HCT116 (cell line): Measurements from ENCODE around the gene TMEM52B. TPM values are rescaled to one million over a fixed set of nuclear protein-coding genes. Genes with fewer than 3 reads are reported as not detected.

ENCODE experiments used
- ATAC-seq: fragments of 200-7000 bp; cut with Tn5 transposase; 2 replicates; pipeline ENCODE4 v1.9.1; 2020; ENCODE audit warnings: mild to moderate bottlenecking, moderate library complexity
- BruUV-seq: library from RNA; stranded (reverse); fragments of 400-500 nt; replicated peaks from 2 replicates; lab custom pipeline; 2021; lab: Mats Ljungman, UMichigan
- CTCF ChIA-PET: fragments of 300-600 bp; sonication (Branson Sonifier 250); formaldehyde crosslinking; loops from one replicate; lab custom pipeline; 2021; ENCODE audit warnings: antibody characterized with exemption; lab: Charles Lee
- POLR2A ChIA-PET: fragments of 300-600, 350-600 bp; sonication (Branson Sonifier 250); formaldehyde crosslinking; loops from one replicate; lab custom pipeline; 2021; ENCODE audit warnings: antibody characterized with exemption; lab: Charles Lee
- RAD21 ChIA-PET, 2 experiments: fragments of 300-600 bp; sonication (Branson Sonifier 250); formaldehyde crosslinking; loops; one replicate each; lab custom pipeline; 2023; ENCODE audit warnings: low total read pairs in 2 of 2; ENCODE audit not compliant: uncharacterized antibody in 2 of 2, unreplicated experiment in 2 of 2, low non-redundant PET in 1 of 2; lab: Charles Lee
- DNase-seq: peaks from one replicate; pipeline ENCODE4 v3.0.0-alpha.2; 2010; ENCODE audit warnings: low read depth, low spot score
- H2AFZ ChIP-seq: fragments of 200-600 bp; shearing (Covaris generic), sonication (generic); 2 replicates; pipeline ENCODE4 v1.6.1; 2017; ENCODE audit warnings: low read depth, mixed run types, mixed read lengths, antibody characterized with exemption, low read length; ENCODE audit not compliant: poor library complexity, severe bottlenecking
- H3K27ac ChIP-seq: 2 replicates; pipeline ENCODE4 v1.5.1; 2012; ENCODE audit warnings: low read depth, low read length
- H3K27me3 ChIP-seq: fragments of 200-600 bp; sonication (generic); 2 replicates; pipeline ENCODE4 v1.6.1; 2016; ENCODE audit warnings: mixed run types, low read length, mixed read lengths; ENCODE audit not compliant: insufficient read depth
- H3K36me3 ChIP-seq, 2 experiments: fragments of 200-500 bp in 1 of 2; fragments of 200-600 bp in 1 of 2; sonication (Bioruptor generic) in 1 of 2; sonication (generic) in 1 of 2; 2 replicates each; pipeline versions ENCODE4 v1.5.1 to v1.6.1; 2014 to 2016; ENCODE audit warnings: low read length in 2 of 2, inconsistent platforms in 1 of 2, mixed read lengths in 1 of 2, mixed run types in 1 of 2; ENCODE audit not compliant: insufficient read depth in 2 of 2, control insufficient read depth in 1 of 2
- H3K4me1 ChIP-seq, 2 experiments: fragments of 200-600 bp in 1 of 2; sonication (generic) in 1 of 2; 2 replicates each; pipeline versions ENCODE4 v1.5.1 to v1.6.1; 2012 to 2017; ENCODE audit warnings: low read length in 2 of 2, inconsistent platforms in 1 of 2, mild to moderate bottlenecking in 1 of 2, mixed read lengths in 1 of 2, mixed run types in 1 of 2, moderate library complexity in 1 of 2; ENCODE audit not compliant: insufficient read depth in 2 of 2, control insufficient read depth in 1 of 2
- H3K4me2 ChIP-seq: fragments of 200-600 bp; sonication (generic); 2 replicates; pipeline ENCODE4 v1.6.1; 2017; ENCODE audit warnings: mixed run types, low read length, mixed read lengths
- H3K4me3 ChIP-seq, 2 experiments: fragments of 200-600 bp in 1 of 2; sonication (generic) in 1 of 2; replicated peaks in 1 of 2; 2 replicates each; pipeline ENCODE4 v1.5.1; 2011 to 2016; ENCODE audit warnings: low read length in 2 of 2, control low read depth in 1 of 2, low read depth in 1 of 2, mild to moderate bottlenecking in 1 of 2, mixed read lengths in 1 of 2, mixed run types in 1 of 2
- H3K79me2 ChIP-seq: fragments of 200-600 bp; sonication (generic); 2 replicates; pipeline ENCODE4 v1.6.1; 2017; ENCODE audit warnings: mild to moderate bottlenecking, mixed run types, low read length, moderate library complexity, mixed read lengths; ENCODE audit not compliant: insufficient read depth
- H3K9ac ChIP-seq: fragments of 200-600 bp; sonication (generic); 2 replicates; pipeline ENCODE4 v1.6.1; 2016; ENCODE audit warnings: low read length, mixed read lengths
- H3K9me2 ChIP-seq: fragments of 200-600 bp; sonication (generic), shearing (Covaris generic); 2 replicates; pipeline ENCODE4 v1.6.1; 2017; ENCODE audit warnings: mixed run types, mild to moderate bottlenecking, moderate library complexity; ENCODE audit not compliant: insufficient read depth
- H3K9me3 ChIP-seq, 2 experiments: fragments of 200-500 bp in 1 of 2; fragments of 200-600 bp in 1 of 2; sonication (Bioruptor generic) in 1 of 2; sonication (generic) in 1 of 2; 2 replicates each; pipeline ENCODE4 v1.6.1; 2014 to 2017; ENCODE audit warnings: low read length in 2 of 2, mixed read lengths in 2 of 2, inconsistent platforms in 1 of 2, low read depth in 1 of 2, mild to moderate bottlenecking in 1 of 2, mixed run types in 1 of 2, moderate library complexity in 1 of 2; ENCODE audit not compliant: control insufficient read depth in 1 of 2, insufficient read depth in 1 of 2
- H4K20me1 ChIP-seq: fragments of 200-600 bp; sonication (generic), shearing (Covaris generic); 2 replicates; pipeline ENCODE4 v1.6.1; 2017; ENCODE audit warnings: mixed run types, mild to moderate bottlenecking, moderate library complexity; ENCODE audit not compliant: insufficient read depth
- ATF3 ChIP-seq: IDR thresholded peaks from 2 replicates; pipeline ENCODE4 v1.6.1; 2012
- CBX3 ChIP-seq: IDR thresholded peaks from 2 replicates; pipeline ENCODE4 v1.6.1; 2012; ENCODE audit warnings: low read depth
- CEBPB ChIP-seq: IDR thresholded peaks from 2 replicates; pipeline ENCODE4 v1.6.1; 2012; ENCODE audit warnings: low read depth
- EGR1 ChIP-seq: IDR thresholded peaks from 2 replicates; pipeline ENCODE4 v1.6.1; 2012; ENCODE audit warnings: low read depth
- EZH2 ChIP-seq: fragments of 200-600 bp; sonication (generic); IDR thresholded peaks from 2 replicates; pipeline ENCODE4 v1.6.1; 2017; ENCODE audit warnings: antibody characterized with exemption, mixed run types
- EZH2phosphoT487 ChIP-seq: fragments of 200-600 bp; IDR thresholded peaks from 2 replicates; pipeline ENCODE4 v1.6.1; 2018; ENCODE audit warnings: antibody characterized with exemption, borderline replicate concordance
- FOSL1 ChIP-seq: IDR thresholded peaks from 2 replicates; pipeline ENCODE4 v1.6.1; 2012; ENCODE audit warnings: low read depth
- POLR2A ChIP-seq: IDR thresholded peaks from 2 replicates; pipeline ENCODE4 v1.7.0; 2011; ENCODE audit warnings: borderline replicate concordance; ENCODE audit not compliant: insufficient read depth, insufficient read length; ENCODE audit errors: extremely low read depth
- POLR2AphosphoS5 ChIP-seq: IDR thresholded peaks from 2 replicates; pipeline ENCODE4 v1.6.1; 2011; ENCODE audit warnings: mild to moderate bottlenecking, low read depth, low read length, moderate library complexity
- SP1 ChIP-seq: IDR thresholded peaks from 2 replicates; pipeline ENCODE4 v1.6.1; 2012; ENCODE audit warnings: low read depth
- SRF ChIP-seq: IDR thresholded peaks from 2 replicates; pipeline ENCODE4 v1.6.1; 2012; ENCODE audit warnings: low read depth
- TCF7L2 ChIP-seq: IDR thresholded peaks from 2 replicates; pipeline ENCODE4 v1.7.0; 2011; ENCODE audit warnings: borderline replicate concordance, inconsistent platforms; ENCODE audit not compliant: insufficient read depth, insufficient read length; ENCODE audit errors: extremely low read depth
- YY1 ChIP-seq: IDR thresholded peaks from 2 replicates; pipeline ENCODE4 v1.6.1; 2011; ENCODE audit warnings: low read length, low read depth, moderate library complexity, mild to moderate bottlenecking; ENCODE audit not compliant: insufficient replicate concordance; ENCODE audit errors: extremely low read depth
- ZBTB33 ChIP-seq: IDR thresholded peaks from 2 replicates; pipeline ENCODE4 v1.6.1; 2011; ENCODE audit warnings: mild to moderate bottlenecking, low read length, moderate library complexity; ENCODE audit not compliant: insufficient replicate concordance; ENCODE audit errors: extremely low read depth
- ZNF274 ChIP-seq: fragments of 200-500 bp; sonication (Bioruptor generic); IDR thresholded peaks from 2 replicates; pipeline ENCODE4 v1.6.1; 2014; ENCODE audit warnings: mild to moderate bottlenecking, low read depth, low read length, inconsistent platforms
- intact Hi-C: fragments of 100-400 bp; cut with micrococcal nuclease; formaldehyde crosslinking; loops from 2 replicates; pipeline ENCODE4 v1.10.0; 2022
- total RNA-seq: library from RNA; stranded (reverse); gene quantifications from one replicate; pipeline ENCODE4 v1.2.1, GENCODE V29; 2021; ENCODE audit not compliant: unreplicated experiment
- TF ChIP-seq, protein P1 (sequence below): IDR thresholded peaks from 2 replicates; pipeline ENCODE4 v1.6.1; 2012; ENCODE audit warnings: low read depth
- TF ChIP-seq, protein P2 (sequence below): IDR thresholded peaks from 2 replicates; pipeline ENCODE4 v1.6.1; 2012
- TF ChIP-seq, protein P3 (sequence below), 3 experiments: fragments of 200-600 bp in 1 of 3; sonication (generic) in 1 of 3; IDR thresholded peaks in 2 of 3; conservative IDR thresholded peaks in 1 of 3; 2 replicates each; pipeline ENCODE4 v1.5.1; 2012 to 2017; ENCODE audit warnings: low read depth in 2 of 3, low read length in 2 of 3, antibody characterized with exemption in 1 of 3, borderline replicate concordance in 1 of 3, control low read depth in 1 of 3, mild to moderate bottlenecking in 1 of 3, mixed read lengths in 1 of 3, mixed run types in 1 of 3, moderate library complexity in 1 of 3; ENCODE audit not compliant: insufficient read depth in 1 of 3

The TMEM52B gene
- total RNA-seq, 1 experiment from 2014 or later = not detected

GRCh38 chr12:10223208-10223607 is 44.4 kb downstream of the TMEM52B start:
- Histone ChIP-seq H3K9ac (no peak overlapping the region), H3K27me3 (no peaks in the 10 kb centered on the region), H3K27ac (no peak overlapping the region), H3K4me3 (no peak overlapping the region), H3K4me2 (no peak overlapping the region), H3K79me2 (no peaks in the 10 kb centered on the region), H4K20me1 (no peaks in the 10 kb centered on the region), H3K9me3 (no peaks in the 10 kb centered on the region), H2AFZ (no peak overlapping the region), H3K4me1 (no peaks in the 10 kb centered on the region), H3K9me2 (no peaks in the 10 kb centered on the region), H3K36me3 (peaks cover 26 to 33% of the 10 kb centered on the region in 2 experiments)
- BruUV-seq = no TSS peak
- intact Hi-C loops = no loop called here
- ChIA-PET RAD21 (no interaction called here), CTCF (no interaction called here), POLR2A (no interaction called here)
- ATAC-seq (no peak), DNase-seq (no peak)
- TF ChIP-seq ZNF274 (no peak), ATF3 (no peak), EZH2 (no peak), SRF (no peak), EGR1 (no peak), POLR2A (no peak), CEBPB (no peak), TCF7L2 (no peak), EZH2phosphoT487 (no peak), CBX3 (no peak), FOSL1 (no peak), YY1 (no peak), SP1 (no peak), ZBTB33 (no peak), POLR2AphosphoS5 (no peak)
- TF ChIP-seq, protein P1, sequence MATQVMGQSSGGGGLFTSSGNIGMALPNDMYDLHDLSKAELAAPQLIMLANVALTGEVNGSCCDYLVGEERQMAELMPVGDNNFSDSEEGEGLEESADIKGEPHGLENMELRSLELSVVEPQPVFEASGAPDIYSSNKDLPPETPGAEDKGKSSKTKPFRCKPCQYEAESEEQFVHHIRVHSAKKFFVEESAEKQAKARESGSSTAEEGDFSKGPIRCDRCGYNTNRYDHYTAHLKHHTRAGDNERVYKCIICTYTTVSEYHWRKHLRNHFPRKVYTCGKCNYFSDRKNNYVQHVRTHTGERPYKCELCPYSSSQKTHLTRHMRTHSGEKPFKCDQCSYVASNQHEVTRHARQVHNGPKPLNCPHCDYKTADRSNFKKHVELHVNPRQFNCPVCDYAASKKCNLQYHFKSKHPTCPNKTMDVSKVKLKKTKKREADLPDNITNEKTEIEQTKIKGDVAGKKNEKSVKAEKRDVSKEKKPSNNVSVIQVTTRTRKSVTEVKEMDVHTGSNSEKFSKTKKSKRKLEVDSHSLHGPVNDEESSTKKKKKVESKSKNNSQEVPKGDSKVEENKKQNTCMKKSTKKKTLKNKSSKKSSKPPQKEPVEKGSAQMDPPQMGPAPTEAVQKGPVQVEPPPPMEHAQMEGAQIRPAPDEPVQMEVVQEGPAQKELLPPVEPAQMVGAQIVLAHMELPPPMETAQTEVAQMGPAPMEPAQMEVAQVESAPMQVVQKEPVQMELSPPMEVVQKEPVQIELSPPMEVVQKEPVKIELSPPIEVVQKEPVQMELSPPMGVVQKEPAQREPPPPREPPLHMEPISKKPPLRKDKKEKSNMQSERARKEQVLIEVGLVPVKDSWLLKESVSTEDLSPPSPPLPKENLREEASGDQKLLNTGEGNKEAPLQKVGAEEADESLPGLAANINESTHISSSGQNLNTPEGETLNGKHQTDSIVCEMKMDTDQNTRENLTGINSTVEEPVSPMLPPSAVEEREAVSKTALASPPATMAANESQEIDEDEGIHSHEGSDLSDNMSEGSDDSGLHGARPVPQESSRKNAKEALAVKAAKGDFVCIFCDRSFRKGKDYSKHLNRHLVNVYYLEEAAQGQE = no peak
- TF ChIP-seq, protein P2, sequence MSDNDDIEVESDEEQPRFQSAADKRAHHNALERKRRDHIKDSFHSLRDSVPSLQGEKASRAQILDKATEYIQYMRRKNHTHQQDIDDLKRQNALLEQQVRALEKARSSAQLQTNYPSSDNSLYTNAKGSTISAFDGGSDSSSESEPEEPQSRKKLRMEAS = no peak
- TF ChIP-seq, protein P3, sequence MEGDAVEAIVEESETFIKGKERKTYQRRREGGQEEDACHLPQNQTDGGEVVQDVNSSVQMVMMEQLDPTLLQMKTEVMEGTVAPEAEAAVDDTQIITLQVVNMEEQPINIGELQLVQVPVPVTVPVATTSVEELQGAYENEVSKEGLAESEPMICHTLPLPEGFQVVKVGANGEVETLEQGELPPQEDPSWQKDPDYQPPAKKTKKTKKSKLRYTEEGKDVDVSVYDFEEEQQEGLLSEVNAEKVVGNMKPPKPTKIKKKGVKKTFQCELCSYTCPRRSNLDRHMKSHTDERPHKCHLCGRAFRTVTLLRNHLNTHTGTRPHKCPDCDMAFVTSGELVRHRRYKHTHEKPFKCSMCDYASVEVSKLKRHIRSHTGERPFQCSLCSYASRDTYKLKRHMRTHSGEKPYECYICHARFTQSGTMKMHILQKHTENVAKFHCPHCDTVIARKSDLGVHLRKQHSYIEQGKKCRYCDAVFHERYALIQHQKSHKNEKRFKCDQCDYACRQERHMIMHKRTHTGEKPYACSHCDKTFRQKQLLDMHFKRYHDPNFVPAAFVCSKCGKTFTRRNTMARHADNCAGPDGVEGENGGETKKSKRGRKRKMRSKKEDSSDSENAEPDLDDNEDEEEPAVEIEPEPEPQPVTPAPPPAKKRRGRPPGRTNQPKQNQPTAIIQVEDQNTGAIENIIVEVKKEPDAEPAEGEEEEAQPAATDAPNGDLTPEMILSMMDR (IDR thresholded peaks at IDR 0.05 in 2 of 3, conservative IDR thresholded peaks at IDR 0.05 in 1 of 3; ENCODE audit: borderline replicate concordance in 1 of 3, insufficient read depth in 1 of 3, low read depth in 2 of 3, low read length in 2 of 3) = no peak
